ENCODE results near the gene GRK5. TPM values are rescaled to one million over a fixed set of nuclear protein-coding genes. Genes with fewer than 3 reads are reported as not detected.

Gene GRK5
- total RNA-seq (2022; extraction: Qiagen RNA extraction; ENCODE audit: low read depth), result 11.1 to 13.2 TPM (median 11.8 TPM) in 5 replicates

GRCh38 chr10:119207366-119207666, at the start of gene GRK5:
Gene GRK5, plus strand, starts transcription at chr10:119207571. Its CDS starts 347 bp downstream, at chr10:119207918.

GRCh38 chr10:119165171-119166117, 41.9 kb upstream of the GRK5 start, which contains the start of gene SFXN4:
Gene SFXN4, minus strand, starts transcription at chr10:119165714. Its CDS starts 67 bp downstream, at chr10:119165647.

GRCh38 chr10:119178372-119179119, 28.8 kb upstream of the GRK5 start, which contains the start of gene PRDX3:
Gene PRDX3, minus strand, starts transcription at chr10:119178812. Its CDS starts 22 bp downstream, at chr10:119178790.

Other genes with a start within 250 kb of the GRK5 start
- gene NANOS1, start 177.9 kb upstream of the GRK5 start, total RNA-seq (2022; extraction: Qiagen RNA extraction; ENCODE audit: low read depth), result 2.1 to 3.8 TPM (median 2.8 TPM) in 5 replicates
- gene EIF3A, start 126.8 kb upstream of the GRK5 start, total RNA-seq (2022; extraction: Qiagen RNA extraction; ENCODE audit: low read depth), result 115 to 167 TPM (median 136 TPM) in 5 replicates
- 41.2 to 62.5 TPM (median 54.6 TPM) in 5 replicates for gene DENND10, start 103.5 kb upstream of the GRK5 start, total RNA-seq (2022; extraction: Qiagen RNA extraction; ENCODE audit: low read depth)
- gene SFXN4, start 41.9 kb upstream of the GRK5 start, total RNA-seq (2022; extraction: Qiagen RNA extraction; ENCODE audit: low read depth), result 45.1 to 50.6 TPM (median 49.3 TPM) in 5 replicates
- gene PRDX3, start 28.8 kb upstream of the GRK5 start, total RNA-seq (2022; extraction: Qiagen RNA extraction; ENCODE audit: low read depth), result 210 to 363 TPM (median 315 TPM) in 5 replicates

Data from A549 treated with RU486 at 1 μM for 4 hours (cell line).